ENCODE data around the gene LSM3.

The LSM3 gene

GRCh38 chr3:14143271-14144225 lies 35.1 kb upstream of the LSM3 start:
- DNase-seq = no peak

- no peak for DNase-seq
These were observed 34.1 kb upstream of the LSM3 start for GRCh38 chr3:14144423-14145075.

GRCh38 chr3:14145236-14145635 lies 33.4 kb upstream of the LSM3 start:
- DNase-seq = no peak

DNA sequence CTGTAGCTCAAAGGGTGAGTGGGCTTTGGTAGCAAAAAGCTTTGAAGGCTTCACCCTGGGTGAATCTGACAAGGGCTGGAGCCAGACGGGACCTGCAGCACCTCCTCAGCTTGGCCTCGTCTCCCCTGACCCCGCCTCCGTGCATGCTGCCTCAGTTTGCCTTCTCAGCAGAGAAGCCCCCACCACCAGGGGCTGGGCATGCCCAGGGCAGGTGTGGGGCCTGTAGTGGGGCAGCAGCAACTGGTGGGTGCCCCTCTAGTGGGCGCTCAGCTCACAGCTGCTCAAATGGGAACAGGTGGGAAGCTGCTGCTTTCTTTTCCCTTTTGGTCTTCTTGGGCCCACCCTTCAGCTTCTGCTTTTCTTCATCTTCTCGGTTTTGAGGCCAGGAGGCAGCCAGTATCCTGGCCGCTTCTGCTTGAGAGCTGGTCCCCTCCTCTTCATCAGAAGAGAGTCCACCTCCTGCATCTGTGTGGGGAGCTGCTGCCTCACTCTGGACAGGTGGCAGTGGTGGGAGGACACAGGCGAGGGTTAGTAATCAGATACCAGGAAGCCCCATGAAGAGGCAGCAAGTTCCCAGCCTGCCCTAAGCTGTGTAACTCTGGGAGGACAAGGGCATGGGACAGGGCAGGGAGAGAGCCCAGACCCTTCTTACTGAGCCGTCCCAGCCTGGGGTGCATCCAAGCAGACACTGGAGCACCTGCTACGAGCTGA lies 32.8 kb upstream of the LSM3 start:
- no peak for DNase-seq

DNA sequence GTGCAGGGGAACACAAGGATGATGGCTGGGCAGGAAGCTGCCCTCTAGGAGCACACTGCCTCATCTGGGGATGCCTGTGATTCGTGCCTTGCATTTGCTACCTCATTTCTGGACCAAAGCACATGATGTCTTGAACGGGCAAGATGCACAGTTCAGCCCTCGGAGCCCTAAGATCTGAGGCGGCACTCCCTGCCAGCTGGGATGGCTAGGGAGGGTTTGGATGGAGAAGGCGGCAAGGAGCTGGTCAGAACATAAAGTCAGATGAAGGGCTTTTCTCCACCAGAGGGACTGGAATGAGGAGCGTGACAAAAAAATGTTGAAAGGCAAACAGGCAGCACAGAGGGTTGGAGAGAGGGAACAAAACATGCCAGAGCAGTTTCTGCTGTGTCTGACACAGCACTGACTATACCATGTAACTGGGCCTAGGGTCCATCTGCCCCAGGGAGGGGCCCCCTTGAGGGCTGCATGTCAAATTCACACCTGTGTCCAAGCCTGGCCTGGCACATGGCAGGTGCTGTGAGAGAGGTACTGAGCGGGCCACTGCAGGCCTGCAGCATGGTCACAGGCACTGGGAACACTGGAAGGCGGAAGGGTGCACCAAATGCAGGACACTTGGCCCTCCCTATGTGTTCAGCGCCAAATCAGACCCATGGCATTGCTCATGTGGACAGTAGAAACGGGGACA lies 32.1 kb upstream of the LSM3 start:
- DNase-seq = no peak

DNA sequence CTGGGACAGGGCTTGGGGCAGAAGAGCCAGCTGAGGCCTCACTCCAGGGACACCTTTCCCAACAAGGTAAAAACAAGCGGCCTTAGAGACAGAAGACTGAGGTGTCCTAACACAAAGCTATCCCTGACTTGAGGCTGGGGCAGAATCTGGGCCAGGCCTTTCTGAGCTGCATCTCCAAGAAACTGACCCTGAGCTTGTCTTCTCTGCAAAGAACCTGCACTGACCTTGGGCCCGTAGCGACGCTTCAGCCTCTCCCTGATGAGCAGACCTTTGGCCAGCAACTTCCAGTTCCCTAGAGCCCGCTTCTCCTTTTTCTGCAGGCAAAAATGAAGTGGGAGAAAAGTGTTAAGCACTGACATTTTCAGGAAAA lies 31.6 kb upstream of the LSM3 start:
- no peak for DNase-seq

DNA sequence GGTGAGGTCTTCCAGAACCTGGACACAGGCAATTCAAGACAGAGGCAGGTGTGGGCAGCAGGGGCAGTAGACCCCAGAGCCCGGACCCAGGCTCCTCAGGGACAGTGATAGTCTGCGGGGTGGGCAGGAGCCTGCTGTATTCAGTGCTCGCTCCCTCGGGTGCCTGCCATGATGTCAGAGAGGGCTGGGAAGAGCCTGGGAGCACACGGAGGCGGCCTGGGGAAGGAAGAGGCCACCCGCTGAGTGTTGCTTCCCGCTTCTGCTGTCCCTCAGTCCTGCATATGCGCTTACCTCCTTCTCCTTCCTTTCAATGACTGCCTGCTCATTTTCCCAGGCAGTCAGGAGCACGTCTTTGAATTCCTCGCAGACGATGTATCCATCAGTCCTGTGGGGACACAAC lies 31.0 kb upstream of the LSM3 start:
- no peak for DNase-seq

DNA sequence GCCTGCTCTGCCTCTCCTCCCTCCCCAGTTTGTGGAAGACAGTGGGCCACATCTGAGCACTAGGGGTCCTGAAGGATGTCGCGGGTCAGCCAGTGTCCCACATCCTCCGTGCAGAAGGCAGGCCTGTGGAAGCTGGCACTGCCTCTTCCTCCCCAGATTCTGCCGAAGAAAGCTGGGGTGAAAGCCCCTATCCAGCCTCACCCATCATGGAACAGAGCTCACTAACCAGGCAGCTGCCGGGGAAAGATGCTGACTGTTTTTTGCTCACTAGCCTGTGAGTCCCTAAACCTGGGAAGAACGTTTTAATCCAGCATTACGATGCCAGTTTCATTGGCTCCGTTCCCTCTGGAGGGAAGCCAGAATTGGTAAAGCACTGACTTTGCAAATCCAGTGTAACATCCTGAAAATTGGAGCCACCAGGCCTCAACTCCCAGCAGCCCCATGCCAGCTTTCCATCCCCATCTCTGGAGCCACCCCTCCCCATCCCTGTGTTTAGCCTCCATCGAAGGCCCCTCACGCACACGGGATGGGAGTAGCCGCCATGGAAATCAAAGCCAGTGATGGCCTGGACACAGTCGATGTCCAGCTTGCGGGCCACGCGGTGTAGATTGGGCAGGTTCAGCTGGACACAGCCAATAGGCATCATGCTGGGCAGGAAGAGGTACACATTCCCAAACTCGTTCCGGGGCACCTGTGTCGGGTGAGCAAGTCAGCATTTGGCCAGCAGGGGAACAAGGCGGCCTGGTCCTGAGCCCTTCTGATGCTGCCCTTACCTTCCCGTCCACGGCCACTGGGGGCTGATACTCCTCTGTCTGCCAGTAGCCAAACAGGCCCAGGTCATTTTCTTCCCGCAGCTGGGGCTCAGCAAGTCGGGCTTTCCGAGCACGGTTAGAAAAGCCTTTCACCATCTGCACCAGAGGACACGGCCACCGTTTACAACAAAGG lies 30.3 kb upstream of the LSM3 start:
- DNase-seq = no peak

DNA sequence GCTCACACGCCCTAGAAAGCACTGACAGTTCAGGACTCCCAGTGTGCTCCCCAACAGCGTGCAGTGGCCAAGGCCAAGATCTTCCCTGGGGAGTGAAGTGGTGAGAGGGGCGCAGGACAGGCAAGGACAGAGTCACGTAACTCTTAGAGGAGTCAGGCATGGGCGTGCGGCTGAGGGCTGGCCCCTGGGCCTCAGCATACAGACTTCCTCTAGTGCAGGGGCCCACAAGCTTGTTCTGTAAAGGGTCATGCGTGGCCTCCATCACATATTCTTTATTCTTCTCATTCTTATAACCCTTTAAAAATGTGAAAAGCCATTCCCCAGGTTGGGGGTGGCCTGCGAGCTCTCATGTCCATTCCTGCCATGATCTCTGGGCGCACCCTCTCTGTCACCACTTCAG lies 28.5 kb upstream of the LSM3 start:
- DNase-seq = no peak

GRCh38 chr3:14150491-14151230 lies 28.0 kb upstream of the LSM3 start:
- no peak for DNase-seq

DNA sequence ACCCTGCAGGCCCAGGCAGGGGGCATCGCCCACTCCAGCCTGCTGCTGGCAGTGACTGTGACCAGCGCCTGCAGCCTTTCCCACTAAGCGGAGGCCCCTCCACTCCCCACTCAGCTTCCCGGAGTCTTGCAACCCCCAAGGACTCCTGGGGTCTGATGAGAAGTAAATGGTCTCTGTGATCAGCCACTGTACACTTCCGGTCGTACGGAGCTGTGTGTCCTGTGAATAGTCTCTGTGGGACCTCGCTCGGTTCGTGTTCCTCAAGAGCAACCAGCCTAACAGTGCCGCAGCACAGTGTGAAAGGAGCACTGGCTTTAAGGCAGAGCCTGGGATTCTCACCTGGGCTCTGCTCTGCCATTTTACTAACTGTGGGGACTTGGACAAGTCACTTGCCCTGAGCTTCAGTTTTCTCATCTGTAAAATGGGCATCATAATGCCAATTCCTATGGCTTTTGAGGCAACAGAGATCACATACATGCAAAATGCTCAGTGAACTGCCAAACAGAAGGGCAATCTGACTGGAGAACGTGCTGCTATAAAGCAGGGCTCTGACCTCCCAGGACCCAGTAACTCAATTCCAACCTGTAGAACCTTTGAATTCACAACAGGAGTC lies 27.0 kb upstream of the LSM3 start:
- no peak for DNase-seq

GRCh38 chr3:14152233-14152962 lies 26.2 kb upstream of the LSM3 start:
- DNase-seq = no peak

GRCh38 chr3:14152963-14153355 lies 25.7 kb upstream of the LSM3 start:
- DNase-seq = no peak

GRCh38 chr3:14153663-14154062 lies 25.0 kb upstream of the LSM3 start:
- no peak for DNase-seq

GRCh38 chr3:14154276-14154675 lies 24.3 kb upstream of the LSM3 start:
- DNase-seq = no peak

- DNase-seq = no peak
These were observed 23.6 kb upstream of the LSM3 start for GRCh38 chr3:14154895-14155440.

- DNase-seq = no peak
These were observed 22.4 kb upstream of the LSM3 start for GRCh38 chr3:14156201-14156600.

- no peak for DNase-seq
These were observed 21.6 kb upstream of the LSM3 start for GRCh38 chr3:14156843-14157561.

- no peak for DNase-seq
These were observed 20.7 kb upstream of the LSM3 start for GRCh38 chr3:14157951-14158350.

Measured in NCI-H1930 (cell line).